GM18907 (cell line): ENCODE results near the gene ARMC9.
"Not testable (repeated sequence)": the region's sequence is repeated elsewhere in the genome, so short reads cannot be mapped to it uniquely, and the experiment has no call there.

ENCODE experiments used
- ATAC-seq: cut with Tn5 transposase; IDR thresholded peaks from one replicate; pipeline ENCODE4 v1.9.1; 2021; ENCODE audit warnings: mild to moderate bottlenecking, moderate library complexity; ENCODE audit not compliant: unreplicated experiment

ARMC9 gene

GRCh38 chr2:231336700-231337099 is 138.3 kb downstream of the ARMC9 start:
- ATAC-seq, result no peak

GRCh38 chr2:231337807-231338759 is 139.7 kb downstream of the ARMC9 start:
- ATAC-seq, result no peak

GRCh38 chr2:231339316-231339715 is 140.9 kb downstream of the ARMC9 start:
- no peak for ATAC-seq

- no peak for ATAC-seq
These were observed 142.7 kb downstream of the ARMC9 start for GRCh38 chr2:231341100-231341499.

- no peak for ATAC-seq
These were observed 143.8 kb downstream of the ARMC9 start for GRCh38 chr2:231342061-231342711.

- no peak for ATAC-seq
These were observed 144.7 kb downstream of the ARMC9 start for GRCh38 chr2:231343006-231343710.

- ATAC-seq, result no peak
These were observed 145.6 kb downstream of the ARMC9 start for GRCh38 chr2:231343988-231344387.

- ATAC-seq, result no peak
These were observed 146.4 kb downstream of the ARMC9 start for GRCh38 chr2:231344851-231345250.

GRCh38 chr2:231347081-231347480 is 148.7 kb downstream of the ARMC9 start:
- no peak for ATAC-seq

GRCh38 chr2:231347638-231348037 is 149.2 kb downstream of the ARMC9 start:
- no peak for ATAC-seq

- ATAC-seq, result no peak
These were observed 149.7 kb downstream of the ARMC9 start for GRCh38 chr2:231348173-231348572.

GRCh38 chr2:231348704-231349373 is 150.4 kb downstream of the ARMC9 start:
- ATAC-seq, result no peak

GRCh38 chr2:231349374-231349735 is 150.9 kb downstream of the ARMC9 start:
- not testable (repeated sequence) for ATAC-seq

GRCh38 chr2:231351648-231352047 is 153.2 kb downstream of the ARMC9 start:
- ATAC-seq, result no peak

- no peak for ATAC-seq
These were observed 155.0 kb downstream of the ARMC9 start for GRCh38 chr2:231353469-231353868.

- no peak for ATAC-seq
These were observed 157.4 kb downstream of the ARMC9 start for GRCh38 chr2:231355508-231356465.

GRCh38 chr2:231356466-231356844 is 158.0 kb downstream of the ARMC9 start:
- no peak for ATAC-seq

GRCh38 chr2:231357048-231357447 is 158.6 kb downstream of the ARMC9 start:
- ATAC-seq, result no peak

- ATAC-seq, result no peak
These were observed 159.5 kb downstream of the ARMC9 start for GRCh38 chr2:231357931-231358330.

GRCh38 chr2:231359441-231359840 is 161.0 kb downstream of the ARMC9 start:
- ATAC-seq, result no peak
